ENCODE results near the gene C12orf56. TPM values are rescaled to one million over a fixed set of nuclear protein-coding genes. Genes with fewer than 3 reads are reported as not detected.
"Not testable (repeated sequence)": the region's sequence is repeated elsewhere in the genome, so short reads cannot be mapped to it uniquely, and the experiment has no call there.

Gene C12orf56
- total RNA-seq, 4 donors from 2014 or later = 0.76 TPM; not detected in 3

GRCh38 chr12:64219145-64219544 lies 171.4 kb downstream of the C12orf56 start:
- Histone ChIP-seq H3K36me3 (no peaks in the 10 kb centered on the region), H3K9me3 (no peaks in the 10 kb centered on the region), H3K27me3 (no peaks in the 10 kb centered on the region), H3K4me3 (no peak overlapping the region), H3K27ac (no peak overlapping the region), H3K4me1 (no peaks in the 10 kb centered on the region)
- intact Hi-C loops (cut with DNase I; ENCODE audit: low total_unique reads) = no loop called here
- no peak for TF ChIP-seq POLR2A (IDR thresholded peaks at IDR 0.05)
- TF ChIP-seq CTCF (IDR thresholded peaks at IDR 0.05) = no peak
- DNase-seq = no peak

GRCh38 chr12:64218597-64218996 lies 172.0 kb downstream of the C12orf56 start:
- no peak for DNase-seq
- Histone ChIP-seq H3K4me3 (no peak overlapping the region), H3K4me1 (no peaks in the 10 kb centered on the region), H3K27ac (no peak overlapping the region), H3K36me3 (no peaks in the 10 kb centered on the region), H3K27me3 (no peaks in the 10 kb centered on the region), H3K9me3 (no peaks in the 10 kb centered on the region)
- no peak for TF ChIP-seq POLR2A (IDR thresholded peaks at IDR 0.05)
- TF ChIP-seq CTCF (IDR thresholded peaks at IDR 0.05) = no peak
- intact Hi-C loops (cut with DNase I; ENCODE audit: low total_unique reads) = no loop called here

GRCh38 chr12:64217643-64218042 lies 172.9 kb downstream of the C12orf56 start:
- H3K27ac ChIP-seq; H3K9me3 ChIP-seq; H3K4me3 ChIP-seq; DNase-seq; H3K4me1 ChIP-seq; H3K27me3 ChIP-seq; intact Hi-C loops (cut with DNase I; ENCODE audit: low total_unique reads); H3K36me3 ChIP-seq: not testable (repeated sequence)

- H3K4me1 ChIP-seq = no peaks in the 10 kb centered on the region
- H3K36me3 ChIP-seq = no peaks in the 10 kb centered on the region
- intact Hi-C loops (cut with DNase I; ENCODE audit: low total_unique reads) = no loop called here
- no peak for TF ChIP-seq POLR2A (IDR thresholded peaks at IDR 0.05)
- no peak for TF ChIP-seq CTCF (IDR thresholded peaks at IDR 0.05)
- H3K27ac ChIP-seq = no peak overlapping the region
- H3K4me3 ChIP-seq = no peak overlapping the region
- H3K27me3 ChIP-seq = no peaks in the 10 kb centered on the region
- H3K9me3 ChIP-seq = no peaks in the 10 kb centered on the region
- no peak for DNase-seq
Measured at GRCh38 chr12:64216239-64216638, 174.3 kb downstream of the C12orf56 start.

Small RNA genes within 50 kb of the gene (small RNA-seq; reads per million reads assigned to genes)
- gene RF01210 (not detected), gene RNU5A-7P (not detected)

Other genes starting within 250 kb of the C12orf56 start
- gene KICS2, start 168.5 kb downstream of the C12orf56 start, total RNA-seq = 1 to 10 TPM in 3 of 4 donors, under 1 TPM in 1; 0.51 to 9.0 (median 6.6) TPM
- 10 to 100 TPM; 23.6 to 75.4 (median 54.1) TPM for gene XPOT, start 13.6 kb upstream of the C12orf56 start, total RNA-seq
- 10 to 100 TPM; 16.7 to 37.5 (median 26.0) TPM for gene TBK1, start 61.4 kb upstream of the C12orf56 start, total RNA-seq
- gene RASSF3, start 219.7 kb upstream of the C12orf56 start, total RNA-seq = 10 to 100 TPM; 17.7 to 64.7 (median 29.2) TPM

Measured in uterus (tissue), 4 donors.